GM18505 (cell line): Measurements from ENCODE around the gene TRPT1.

Experiments used
- ATAC-seq: cut with Tn5 transposase; IDR thresholded peaks from one replicate; pipeline ENCODE4 v1.9.1; 2021; ENCODE audit not compliant: unreplicated experiment
- POLR2A ChIP-seq: IDR thresholded peaks from 4 replicates; pipeline ENCODE4 v1.6.1; 2011; ENCODE audit warnings: borderline replicate concordance; ENCODE audit not compliant: insufficient read depth, insufficient read length; ENCODE audit errors: extremely low read depth

Gene TRPT1

GRCh38 chr11:64186492-64187165 lies 39.4 kb downstream of the TRPT1 start:
- no peak for TF ChIP-seq POLR2A
- ATAC-seq, result peak; percentile 4

- peak; percentile 33 for TF ChIP-seq POLR2A
- ATAC-seq, result peak; percentile 80
Observed at GRCh38 chr11:64185693-64186491, 40.1 kb downstream of the TRPT1 start, which contains the start of gene STIP1. Gene STIP1, plus strand, starts transcription at chr11:64186171. Its CDS starts 91 bp downstream, at chr11:64186262.

GRCh38 chr11:64185175-64185692 lies 40.8 kb downstream of the TRPT1 start:
- ATAC-seq, result peak; percentile 22
- TF ChIP-seq POLR2A, result peak; percentile 99

GRCh38 chr11:64183890-64184289 lies 42.1 kb downstream of the TRPT1 start:
- no peak for ATAC-seq
- TF ChIP-seq POLR2A, result no peak

- TF ChIP-seq POLR2A, result peak; percentile 65
- ATAC-seq, result no peak
Observed at GRCh38 chr11:64181506-64182411, 44.2 kb downstream of the TRPT1 start.

GRCh38 chr11:64180891-64181290 lies 45.1 kb downstream of the TRPT1 start:
- TF ChIP-seq POLR2A, result no peak
- ATAC-seq, result no peak

- no peak for ATAC-seq
- no peak for TF ChIP-seq POLR2A
Observed at GRCh38 chr11:64178951-64179639, 46.9 kb downstream of the TRPT1 start.

- ATAC-seq, result no peak
- TF ChIP-seq POLR2A, result no peak
Observed at GRCh38 chr11:64178203-64178602, 47.8 kb downstream of the TRPT1 start.

GRCh38 chr11:64176751-64177150 lies 49.2 kb downstream of the TRPT1 start:
- ATAC-seq, result no peak
- no peak for TF ChIP-seq POLR2A
